ENCODE measurements around the gene CCNB3. TPM values are rescaled to one million over a fixed set of nuclear protein-coding genes. Genes with fewer than 3 reads are reported as not detected.

The CCNB3 gene
- total RNA-seq, 1 experiment from 2014 or later: 0.35 TPM

DNA sequence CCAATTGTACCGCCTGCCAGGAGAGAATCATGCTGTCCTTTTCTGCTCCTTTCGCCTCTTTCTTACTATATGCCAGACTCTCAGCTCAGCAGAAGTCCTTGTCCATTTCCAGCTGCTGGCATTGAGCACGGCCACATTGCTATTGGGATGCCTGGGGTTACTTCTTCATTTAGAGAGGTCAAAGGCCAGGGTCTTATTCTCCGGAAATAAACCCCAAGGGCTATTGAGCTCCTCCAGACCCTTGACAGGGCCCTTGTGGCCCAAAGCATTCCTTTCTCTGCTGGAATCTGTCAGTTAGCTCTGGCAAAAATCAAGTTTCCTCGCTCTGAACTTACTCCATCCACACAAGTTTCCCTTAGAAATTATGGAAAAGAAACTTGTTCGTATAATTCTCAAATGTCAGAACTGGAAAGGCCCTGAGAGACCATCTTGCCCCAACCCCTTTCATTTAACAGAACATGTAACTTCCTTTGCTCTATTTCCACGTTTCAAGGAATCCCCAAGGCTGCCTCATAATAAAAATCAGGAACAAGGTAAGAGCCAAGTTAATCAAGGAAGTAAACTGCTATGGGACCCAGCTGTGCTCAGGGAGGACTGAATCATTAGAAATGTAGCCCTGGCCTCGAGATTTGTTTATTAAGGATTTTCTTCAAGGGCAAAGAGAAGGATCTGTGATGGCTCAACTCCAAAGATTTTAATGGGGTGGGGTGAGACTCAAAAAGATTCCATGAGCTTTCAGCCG lies 15.5 kb upstream of the CCNB3 start:
- Histone ChIP-seq H3K9ac (ENCODE audit: extremely low read depth, insufficient read length, low read length) (no peak overlapping the region), H2BK15ac (ENCODE audit: low read depth, low read length) (no peak overlapping the region), H3K23ac (ENCODE audit: insufficient read length, low read depth, low read length) (no peak overlapping the region), H2BK120ac (ENCODE audit: low read depth, low read length, poor library complexity, severe bottlenecking) (no peak overlapping the region), H3K14ac (ENCODE audit: insufficient read depth, low read length) (no peak overlapping the region), H3K23me2 (ENCODE audit: insufficient read length, low read depth, low read length, poor library complexity, severe bottlenecking) (no peaks in the 10 kb centered on the region), H3T11ph (ENCODE audit: low read length) (no peak overlapping the region), H4K20me1 (ENCODE audit: control insufficient read depth, insufficient read depth, insufficient read length) (no peaks in the 10 kb centered on the region), H4K8ac (replicated peaks; ENCODE audit: insufficient read length, low read depth, low read length) (no peak overlapping the region), H3K56ac (ENCODE audit: insufficient read length, low read depth, low read length) (no peak overlapping the region), H2BK5ac (ENCODE audit: insufficient read length, low read length) (no peak overlapping the region), H4K5ac (ENCODE audit: insufficient read length, low read depth, low read length) (no peak overlapping the region), H3K4me2 (ENCODE audit: insufficient read depth, insufficient read length, low read length) (no peak overlapping the region), H3K27me3 (ENCODE audit: insufficient read depth, low read length) (no peaks in the 10 kb centered on the region), H3K4me1 (ENCODE audit: insufficient read depth, low read length) (no peaks in the 10 kb centered on the region), H2AK5ac (ENCODE audit: insufficient read length, low read length) (no peak overlapping the region), H3K18ac (ENCODE audit: insufficient read length, low read depth, low read length) (no peak overlapping the region), H3K79me1 (ENCODE audit: insufficient read depth, low read depth, low read length, poor library complexity, severe bottlenecking) (no peaks in the 10 kb centered on the region), H2BK20ac (ENCODE audit: low read depth, low read length, poor library complexity, severe bottlenecking) (no peak overlapping the region), H4K91ac (ENCODE audit: insufficient read length, low read depth, low read length) (no peak overlapping the region), H2BK12ac (ENCODE audit: insufficient read length, low read depth, low read length) (no peak overlapping the region), H3K9me3 (ENCODE audit: control insufficient read depth, low read depth, low read length) (no peaks in the 10 kb centered on the region), H2AFZ (ENCODE audit: low read length) (peak overlapping the region; percentile 41), H3K27ac (ENCODE audit: insufficient read length, low read depth, low read length) (no peak overlapping the region), H3K79me2 (ENCODE audit: insufficient read depth, low read length) (no peaks in the 10 kb centered on the region), H3K4ac (ENCODE audit: low read depth, low read length) (no peak overlapping the region)
- Mint-ChIP-seq H3K27ac (no peak overlapping the region), H3K9me3 (peaks cover 70 to 74% of the 10 kb centered on the region in 2 experiments), H3K4me1 (peaks cover 18 to 21% of the 10 kb centered on the region in 2 experiments), H3K36me3 (ENCODE audit: insufficient read depth in 1 of 3, low read depth in 3 of 3) (peaks cover 0 to 6% (median 5%) of the 10 kb centered on the region in 3 experiments; a peak in 4 of 7 replicates), H3K4me3 (no peak overlapping the region), H3K27me3 (ENCODE audit: low read depth) (peaks cover 5% of the 10 kb centered on the region; the same call in 1 of the 2 replicates)
- no peak for DNase-seq
- TF ChIP-seq, protein P1, sequence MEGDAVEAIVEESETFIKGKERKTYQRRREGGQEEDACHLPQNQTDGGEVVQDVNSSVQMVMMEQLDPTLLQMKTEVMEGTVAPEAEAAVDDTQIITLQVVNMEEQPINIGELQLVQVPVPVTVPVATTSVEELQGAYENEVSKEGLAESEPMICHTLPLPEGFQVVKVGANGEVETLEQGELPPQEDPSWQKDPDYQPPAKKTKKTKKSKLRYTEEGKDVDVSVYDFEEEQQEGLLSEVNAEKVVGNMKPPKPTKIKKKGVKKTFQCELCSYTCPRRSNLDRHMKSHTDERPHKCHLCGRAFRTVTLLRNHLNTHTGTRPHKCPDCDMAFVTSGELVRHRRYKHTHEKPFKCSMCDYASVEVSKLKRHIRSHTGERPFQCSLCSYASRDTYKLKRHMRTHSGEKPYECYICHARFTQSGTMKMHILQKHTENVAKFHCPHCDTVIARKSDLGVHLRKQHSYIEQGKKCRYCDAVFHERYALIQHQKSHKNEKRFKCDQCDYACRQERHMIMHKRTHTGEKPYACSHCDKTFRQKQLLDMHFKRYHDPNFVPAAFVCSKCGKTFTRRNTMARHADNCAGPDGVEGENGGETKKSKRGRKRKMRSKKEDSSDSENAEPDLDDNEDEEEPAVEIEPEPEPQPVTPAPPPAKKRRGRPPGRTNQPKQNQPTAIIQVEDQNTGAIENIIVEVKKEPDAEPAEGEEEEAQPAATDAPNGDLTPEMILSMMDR (conservative IDR thresholded peaks at IDR 0.05): no peak
- WGBS (ENCODE audit: extremely low coverage, insufficient read length, low lambda C conversion rate): no CpG with 5 or more reads among the region's 9 CpGs

Measured in H9 (cell line).